ENCODE data around the gene ICAM1. TPM values are rescaled to one million over a fixed set of nuclear protein-coding genes. Genes with fewer than 3 reads are reported as not detected.
A peak's percentile ranks its signal among the peaks of the same experiment; 100 is the strongest.
"Not testable (repeated sequence)": the region's sequence is repeated elsewhere in the genome, so short reads cannot be mapped to it uniquely, and the experiment has no call there.

Gene ICAM1
- total and polyA plus RNA-seq, 10 of the 15 experiments (the other 5 are each of a cell fraction or from before 2014, with no cell fraction given): 7.6 to 115 (median 60.2) TPM

- TF ChIP-seq ZNF384 (IDR thresholded peaks at IDR 0.05; ENCODE audit: borderline replicate concordance, low read depth, low read length): 0 out of 2 replicates have a peak, but pooled peaks have one; percentile 20
- Histone ChIP-seq H3K4me3 (peak overlapping the region; percentile 18; the same call in 1 of the 2 replicates), H3K4me2 (ENCODE audit: control insufficient read depth, insufficient read depth) (peak overlapping the region; percentile 73; the same call in 1 of the 2 replicates), H3K9ac (ENCODE audit: control insufficient read depth, insufficient read depth, low read length) (peak overlapping the region; percentile 77; the same call in 1 of the 2 replicates), H3K4me1 (ENCODE audit: control insufficient read depth, insufficient read depth, low read length) (peaks cover 53% of the 10 kb centered on the region), H3K27ac (ENCODE audit: control insufficient read depth, insufficient read depth) (peak overlapping the region; percentile 94)
- not testable (repeated sequence) for H2AFZ ChIP-seq (ENCODE audit: control insufficient read depth, low read depth, low read length); BruUV-seq (replicated peaks); FAIRE-seq; H3K27me3 ChIP-seq (replicated peaks in 1 of 2; ENCODE audit: control insufficient read depth in 2 of 2, insufficient read depth in 2 of 2, low read length in 1 of 2); H3K9me3 ChIP-seq (replicated peaks; ENCODE audit: control insufficient read depth, insufficient read depth, low read length); H4K20me1 ChIP-seq (ENCODE audit: control insufficient read depth, insufficient read depth); DNase-seq (ENCODE audit: low read depth, low spot score); ATAC-seq; H3K79me2 ChIP-seq (ENCODE audit: control insufficient read depth, insufficient read depth, low read length); H3K36me3 ChIP-seq (ENCODE audit: control insufficient read depth in 2 of 2, insufficient read depth in 2 of 2, low read length in 1 of 2)
- SMC1A ChIA-PET (ENCODE audit: uncharacterized antibody, unreplicated experiment): interaction anchor here (1.1 to 3.6 kb wide), 6 partner anchors 10 to 132 kb away, joined by 3 to 22 read pairs (median 5); partner anchors contain the start of genes ANGPTL6, ICAM1 and MRPL4
- in situ Hi-C loops (cut with MboI): loop anchor here (5.0 to 25.0 kb wide), 2 partner anchors 133 to 1098 kb away; partner anchors contain the start of genes ANGPTL6, OR7G3 and ZNF317
- CTCF ChIA-PET: interaction anchor here (0.7 to 4.9 kb wide), 10 partner anchors 9 to 177 kb away, joined by 3 to 41 read pairs (median 4); partner anchors contain the start of genes ANGPTL6, ICAM1 and MRPL4
- WGBS (ENCODE audit: insufficient coverage, insufficient replicate concordance, low lambda C conversion rate, missing lambda C conversion rate): 37% methylated on average over 7 of the region's 7 CpGs
- RAD21 ChIA-PET (ENCODE audit: unreplicated experiment): interaction anchor here (1.0 to 3.3 kb wide), 13 partner anchors 9 to 177 kb away, joined by 3 to 42 read pairs (median 6); partner anchors contain the start of genes ANGPTL6, ICAM1, ICAM5 and P2RY11
- intact Hi-C loops (cut with micrococcal nuclease; ENCODE audit: unreplicated experiment): loop anchor here (5.0 kb wide), 1 partner anchor 38 kb away; no protein-coding TSS in a partner anchor
- POLR2A ChIA-PET: interaction anchor here (0.6 to 3.3 kb wide), 12 partner anchors 10 to 1568 kb away, joined by 3 to 43 read pairs (median 6); partner anchors contain the start of gene ANGPTL6
These were observed 35.5 kb upstream of the ICAM1 start for GRCh38 chr19:10235409-10235808.

- BruUV-seq (replicated peaks): TSS peak; percentile 72
- H3K9ac ChIP-seq (ENCODE audit: control insufficient read depth, insufficient read depth, low read length): no peak overlapping the region
These were observed 33.2 kb upstream of the ICAM1 start for GRCh38 chr19:10237702-10238101.

More at GRCh38 chr19:10237702-10238101, 33.2 kb upstream of the ICAM1 start:
- SMC1A ChIA-PET (ENCODE audit: uncharacterized antibody, unreplicated experiment): interaction anchor here (1.1 to 3.5 kb wide), 3 partner anchors 12 to 135 kb away, joined by 8 to 22 read pairs (median 15); partner anchors contain the start of gene ANGPTL6
- in situ Hi-C loops (cut with MboI) (loop anchor here (5.0 to 25.0 kb wide), 2 partner anchors 135 to 1100 kb away; partner anchors contain the start of genes ANGPTL6, OR7G3 and ZNF317), intact Hi-C loops (cut with micrococcal nuclease; ENCODE audit: unreplicated experiment) (loop anchor here (2.0 to 5.0 kb wide), 2 partner anchors 40 to 133 kb away; no protein-coding TSS in a partner anchor)
- Histone ChIP-seq H3K9me3 (replicated peaks; ENCODE audit: control insufficient read depth, insufficient read depth, low read length) (no peaks in the 10 kb centered on the region), H3K4me2 (ENCODE audit: control insufficient read depth, insufficient read depth) (no peak overlapping the region), H3K4me1 (ENCODE audit: control insufficient read depth, insufficient read depth, low read length) (peaks cover 55% of the 10 kb centered on the region), H4K20me1 (ENCODE audit: control insufficient read depth, insufficient read depth) (no peaks in the 10 kb centered on the region), H3K27ac (ENCODE audit: control insufficient read depth, insufficient read depth) (peak overlapping the region; percentile 40; the same call in 1 of the 2 replicates), H2AFZ (ENCODE audit: control insufficient read depth, low read depth, low read length) (no peak overlapping the region), H3K4me3 (no peak overlapping the region), H3K27me3 (replicated peaks in 1 of 2; ENCODE audit: control insufficient read depth in 2 of 2, insufficient read depth in 2 of 2, low read length in 1 of 2) (no peaks in the 10 kb centered on the region), H3K36me3 (ENCODE audit: control insufficient read depth in 2 of 2, insufficient read depth in 2 of 2, low read length in 1 of 2) (no peaks in the 10 kb centered on the region; a peak in 1 of 4 replicates), H3K79me2 (ENCODE audit: control insufficient read depth, insufficient read depth, low read length) (no peaks in the 10 kb centered on the region)
- POLR2A ChIA-PET: interaction anchor here (0.6 to 2.2 kb wide), 7 partner anchors 8 to 175 kb away, joined by 3 to 15 read pairs (median 6); no protein-coding TSS in a partner anchor
- RAD21 ChIA-PET (ENCODE audit: unreplicated experiment): interaction anchor here (0.7 to 3.3 kb wide), 6 partner anchors 9 to 180 kb away, joined by 4 to 42 read pairs (median 22); partner anchors contain the start of gene ANGPTL6
- TF ChIP-seq IKZF2 (IDR thresholded peaks at IDR 0.05) (peak in 1 of 2 experiments; percentile 7; a peak in 1 of 4 replicates), YBX1 (IDR thresholded peaks at IDR 0.05) (no peak), RELA (IDR thresholded peaks at IDR 0.05; ENCODE audit: borderline replicate concordance, partially characterized antibody) (no peak)
- WGBS (ENCODE audit: insufficient coverage, insufficient replicate concordance, low lambda C conversion rate, missing lambda C conversion rate): 87% methylated on average over 6 of the region's 6 CpGs
- no peak for FAIRE-seq
- no peak for ATAC-seq
- no peak for DNase-seq (ENCODE audit: low read depth, low spot score)
- CTCF ChIA-PET: interaction anchor here (1.1 to 4.9 kb wide), 6 partner anchors 9 to 135 kb away, joined by 3 to 41 read pairs (median 6); partner anchors contain the start of genes ANGPTL6, MRPL4 and PPAN

Data from GM12878 (cell line).